ENCODE data around the gene CCDC142. TPM values are rescaled to one million over a fixed set of nuclear protein-coding genes. Genes with fewer than 3 reads are reported as not detected.
A peak's percentile ranks its signal among the peaks of the same experiment; 100 is the strongest.
"Not testable (repeated sequence)": the region's sequence is repeated elsewhere in the genome, so short reads cannot be mapped to it uniquely, and the experiment has no call there.

Gene CCDC142
- total and polyA plus RNA-seq, 10 of the 15 experiments (the other 5 are each of a cell fraction or from before 2014, with no cell fraction given), result 0.93 to 16.9 (median 9.0) TPM

- intact Hi-C loops (cut with micrococcal nuclease; ENCODE audit: unreplicated experiment); H3K4me3 ChIP-seq; H3K27me3 ChIP-seq (replicated peaks in 1 of 2; ENCODE audit: control insufficient read depth in 2 of 2, insufficient read depth in 2 of 2, low read length in 1 of 2); H3K27ac ChIP-seq (ENCODE audit: control insufficient read depth, insufficient read depth); BruUV-seq (replicated peaks); H4K20me1 ChIP-seq (ENCODE audit: control insufficient read depth, insufficient read depth); H2AFZ ChIP-seq (ENCODE audit: control insufficient read depth, low read depth, low read length); ATAC-seq; in situ Hi-C loops (cut with MboI); DNase-seq (ENCODE audit: low read depth, low spot score); H3K36me3 ChIP-seq (ENCODE audit: control insufficient read depth in 2 of 2, insufficient read depth in 2 of 2, low read length in 1 of 2); H3K4me2 ChIP-seq (ENCODE audit: control insufficient read depth, insufficient read depth); H3K9ac ChIP-seq (ENCODE audit: control insufficient read depth, insufficient read depth, low read length); FAIRE-seq; H3K9me3 ChIP-seq (replicated peaks; ENCODE audit: control insufficient read depth, insufficient read depth, low read length); POLR2A ChIA-PET: not testable (repeated sequence)
- WGBS (ENCODE audit: insufficient coverage, insufficient replicate concordance, low lambda C conversion rate, missing lambda C conversion rate), result 93% methylated on average over 10 of the region's 10 CpGs
- RAD21 ChIA-PET (ENCODE audit: unreplicated experiment), result interaction anchor here (0.7 to 1.2 kb wide), 2 partner anchors 12 to 70 kb away, joined by 3 to 4 read pairs; partner anchors contain the start of genes HTRA2 and MRPL53
- Histone ChIP-seq H3K79me2 (ENCODE audit: control insufficient read depth, insufficient read depth, low read length) (peaks cover 32% of the 10 kb centered on the region), H3K4me1 (ENCODE audit: control insufficient read depth, insufficient read depth, low read length) (peaks cover 19% of the 10 kb centered on the region)
- CTCF ChIA-PET, result interaction anchor here (1.6 kb wide), 1 partner anchor 128 kb away, joined by 5 read pairs; no protein-coding TSS in a partner anchor
- SMC1A ChIA-PET (ENCODE audit: uncharacterized antibody, unreplicated experiment), result interaction anchor here (1.3 kb wide), 1 partner anchor 120 kb away, joined by 3 read pairs; no protein-coding TSS in a partner anchor
- peak; percentile 32; the same call in 1 of the 2 replicates for TF ChIP-seq POLR2A (IDR thresholded peaks at IDR 0.05; ENCODE audit: low read depth, low read length)
Observed at GRCh38 chr2:74460187-74460586, 22.6 kb downstream of the CCDC142 start.

- ChIA-PET SMC1A (ENCODE audit: uncharacterized antibody, unreplicated experiment) (interaction anchor here (1.3 to 5.5 kb wide), 5 partner anchors 21 to 119 kb away, joined by 3 to 24 read pairs (median 8); partner anchors contain the start of genes C2orf81, CCDC142, TTC31 and WDR54), RAD21 (ENCODE audit: unreplicated experiment) (interaction anchor here (1.2 to 1.8 kb wide), 4 partner anchors 13 to 68 kb away, joined by 4 to 11 read pairs (median 8); partner anchors contain the start of genes C2orf81, MRPL53, PCGF1 and WDR54), CTCF (interaction anchor here (1.4 to 6.7 kb wide), 5 partner anchors 15 to 128 kb away, joined by 10 to 54 read pairs (median 10); partner anchors contain the start of genes AUP1, CCDC142, HTRA2 and TTC31), POLR2A (interaction anchor here (2.0 to 5.8 kb wide), 3 partner anchors 12 to 22 kb away, joined by 14 to 44 read pairs (median 29); partner anchors contain the start of genes CCDC142, MRPL53, RTKN and TTC31)
- H2AFZ ChIP-seq (ENCODE audit: control insufficient read depth, low read depth, low read length); H3K9me3 ChIP-seq (replicated peaks; ENCODE audit: control insufficient read depth, insufficient read depth, low read length); H3K27me3 ChIP-seq (replicated peaks in 1 of 2; ENCODE audit: control insufficient read depth in 2 of 2, insufficient read depth in 2 of 2, low read length in 1 of 2); H4K20me1 ChIP-seq (ENCODE audit: control insufficient read depth, insufficient read depth); H3K27ac ChIP-seq (ENCODE audit: control insufficient read depth, insufficient read depth); H3K36me3 ChIP-seq (ENCODE audit: control insufficient read depth in 2 of 2, insufficient read depth in 2 of 2, low read length in 1 of 2); ATAC-seq; DNase-seq (ENCODE audit: low read depth, low spot score); intact Hi-C loops (cut with micrococcal nuclease; ENCODE audit: unreplicated experiment); BruUV-seq (replicated peaks); in situ Hi-C loops (cut with MboI); FAIRE-seq; H3K9ac ChIP-seq (ENCODE audit: control insufficient read depth, insufficient read depth, low read length): not testable (repeated sequence)
- Histone ChIP-seq H3K4me2 (ENCODE audit: control insufficient read depth, insufficient read depth) (peak overlapping the region; percentile 87), H3K4me3 (peak overlapping the region; percentile 99), H3K79me2 (ENCODE audit: control insufficient read depth, insufficient read depth, low read length) (peaks cover 28% of the 10 kb centered on the region), H3K4me1 (ENCODE audit: control insufficient read depth, insufficient read depth, low read length) (peaks cover 19% of the 10 kb centered on the region)
- 58% methylated on average over 13 of the region's 13 CpGs for WGBS (ENCODE audit: insufficient coverage, insufficient replicate concordance, low lambda C conversion rate, missing lambda C conversion rate)
- TF ChIP-seq BCL3 (IDR thresholded peaks at IDR 0.05; ENCODE audit: borderline replicate concordance, insufficient read depth, low read depth, low read length, poor library complexity, severe bottlenecking), result peak; percentile 11
- peak; percentile 68 for TF ChIP-seq POLR2A (IDR thresholded peaks at IDR 0.05; ENCODE audit: low read depth, low read length)
- TF ChIP-seq SMAD5 (IDR thresholded peaks at IDR 0.05; ENCODE audit: low read depth), result 0 out of 2 replicates have a peak, but pooled peaks have one; percentile 14
- TF ChIP-seq POLR2AphosphoS2 (IDR thresholded peaks at IDR 0.05; ENCODE audit: low read depth, low read length), result 0 out of 2 replicates have a peak, but pooled peaks have one; percentile 33
- peak; percentile 27; the same call in 1 of the 2 replicates for TF ChIP-seq MTA3 (IDR thresholded peaks at IDR 0.05; ENCODE audit: borderline replicate concordance, low read length)
Observed at GRCh38 chr2:74459503-74460118, 23.2 kb downstream of the CCDC142 start.

All from GM12878 (cell line).